ENCODE measurements around the gene SF3B6. TPM values are rescaled to one million over a fixed set of nuclear protein-coding genes. Genes with fewer than 3 reads are reported as not detected.

Gene SF3B6
- total and polyA plus RNA-seq, 2 experiments from 2014 or later: 140 to 565 TPM

- H3K9me2 ChIP-seq (ENCODE audit: insufficient read depth): no peaks in the 10 kb centered on the region
- ATAC-seq: no peak
- Mint-ChIP-seq H3K4me1 (peaks cover 46% of the 10 kb centered on the region), H3K4me3 (no peak overlapping the region), H3K27me3 (ENCODE audit: insufficient read depth, low read depth, poor library complexity) (peaks cover 16% of the 10 kb centered on the region), H3K36me3 (ENCODE audit: low read depth) (peaks cover 31% of the 10 kb centered on the region), H3K27ac (no peak overlapping the region), H3K9me3 (peaks cover 3% of the 10 kb centered on the region; the same call in 1 of the 3 replicates)
- H3K36me3 ChIP-seq (ENCODE audit: insufficient read depth): no peaks in the 10 kb centered on the region
- H3K4me3 ChIP-seq: no peak overlapping the region
- no peak overlapping the region for H3K4me2 ChIP-seq
- no peaks in the 10 kb centered on the region for H3K27me3 ChIP-seq (ENCODE audit: insufficient read depth)
- no peaks in the 10 kb centered on the region for H4K20me1 ChIP-seq (replicated peaks; ENCODE audit: insufficient read depth)
- no peak for TF ChIP-seq STAT1 (IDR thresholded peaks at IDR 0.05; ENCODE audit: unreplicated experiment)
- no peak for TF ChIP-seq EZH2 (IDR thresholded peaks at IDR 0.05; ENCODE audit: low read depth, unreplicated experiment)
- TF ChIP-seq CREB1 (CRISPR knock-in tag; IDR thresholded peaks at IDR 0.05; ENCODE audit: low read depth): no peak
- TF ChIP-seq NANOG (IDR thresholded peaks at IDR 0.05; ENCODE audit: borderline replicate concordance): no peak
- TF ChIP-seq POLR2AphosphoS5 (IDR thresholded peaks at IDR 0.05; ENCODE audit: low read depth): no peak
- TF ChIP-seq REST (IDR thresholded peaks at IDR 0.05; ENCODE audit: unreplicated experiment): no peak
- TF ChIP-seq ZNF331 (CRISPR knock-in tag; IDR thresholded peaks at IDR 0.05; ENCODE audit: low read depth): no peak
- TF ChIP-seq ZNF462 (CRISPR knock-in tag; IDR thresholded peaks at IDR 0.05): no peak
- TF ChIP-seq ETS1 (IDR thresholded peaks at IDR 0.05): no peak
- TF ChIP-seq EZH2phosphoT487 (IDR thresholded peaks at IDR 0.05; ENCODE audit: unreplicated experiment): no peak
- no peak for TF ChIP-seq CTCF (conservative IDR thresholded peaks at IDR 0.05; ENCODE audit: low read depth in 2 of 2)
- TF ChIP-seq ZNF114 (CRISPR knock-in tag; IDR thresholded peaks at IDR 0.05): no peak
- TF ChIP-seq JUNB (IDR thresholded peaks at IDR 0.05; ENCODE audit: unreplicated experiment): no peak
- DNase-seq (ENCODE audit: low spot score): no peak
- H3K4me1 ChIP-seq (ENCODE audit: insufficient read depth): peaks cover 22% of the 10 kb centered on the region
- H3K27ac ChIP-seq (ENCODE audit: low read depth): no peak overlapping the region
- no peaks in the 10 kb centered on the region for H3F3A ChIP-seq (replicated peaks; ENCODE audit: low read depth)
- H3K79me2 ChIP-seq (replicated peaks; ENCODE audit: insufficient read depth): 0 out of 2 replicates have a peak, but pooled peaks cover under 1% of the 10 kb centered on the region
- no peak overlapping the region for H2AFZ ChIP-seq
These were observed 55.9 kb downstream of the SF3B6 start for GRCh38 chr2:24020244-24020643.
